Panc1 (cell line): ENCODE data around the gene SETD2. TPM values are rescaled to one million over a fixed set of nuclear protein-coding genes. Genes with fewer than 3 reads are reported as not detected.

Experiments used
- ATAC-seq: fragments of 200-7000 bp; cut with Tn5 transposase; 2 replicates; pipeline ENCODE4 v1.9.1; 2020; ENCODE audit warnings: mild to moderate bottlenecking, moderate library complexity
- BruUV-seq: library from RNA; stranded (reverse); fragments of 400-500 nt; replicated peaks from 2 replicates; lab custom pipeline; 2021; lab: Mats Ljungman, UMichigan
- CTCF ChIA-PET: fragments of 300-600 bp; sonication (Branson Sonifier 250); formaldehyde crosslinking; loops from one replicate; lab custom pipeline; 2022; ENCODE audit warnings: antibody characterized with exemption; lab: Charles Lee
- POLR2A ChIA-PET: fragments of 300-600 bp; sonication (Branson Sonifier 250); formaldehyde crosslinking; loops from one replicate; lab custom pipeline; 2022; ENCODE audit warnings: antibody characterized with exemption; lab: Charles Lee
- DNase-seq: peaks from one replicate; pipeline ENCODE4 v3.0.0-alpha.2; 2010; ENCODE audit warnings: low read depth, low spot score
- H3K27ac ChIP-seq: 2 replicates; pipeline ENCODE4 v1.5.1; 2011; ENCODE audit warnings: mild to moderate bottlenecking, low read length, inconsistent platforms
- H3K27me3 ChIP-seq: fragments of 200-500 bp; sonication (Bioruptor generic); 2 replicates; pipeline ENCODE4 v1.6.0; 2014; ENCODE audit warnings: low read length, inconsistent platforms; ENCODE audit not compliant: control insufficient read depth, insufficient read depth
- H3K36me3 ChIP-seq: fragments of 200-500 bp; sonication (Bioruptor generic); 2 replicates; pipeline ENCODE4 v1.5.1; 2014; ENCODE audit warnings: inconsistent platforms, mild to moderate bottlenecking, low read length, moderate library complexity; ENCODE audit not compliant: control insufficient read depth, insufficient read depth
- H3K4me1 ChIP-seq: 2 replicates; pipeline ENCODE4 v1.5.1; 2011; ENCODE audit warnings: inconsistent platforms, mild to moderate bottlenecking, low read length, moderate library complexity; ENCODE audit not compliant: control insufficient read depth, insufficient read depth
- H3K4me3 ChIP-seq, 2 experiments: 2 replicates each; pipeline ENCODE4 v1.5.1; 2011 to 2012; ENCODE audit warnings: low read depth in 2 of 2, low read length in 2 of 2, mild to moderate bottlenecking in 2 of 2, inconsistent platforms in 1 of 2, moderate library complexity in 1 of 2
- H3K9me3 ChIP-seq: fragments of 200-500 bp; sonication (Bioruptor generic); 2 replicates; pipeline ENCODE4 v1.5.1; 2014; ENCODE audit warnings: low read depth, mild to moderate bottlenecking, inconsistent platforms, low read length, moderate library complexity; ENCODE audit not compliant: control insufficient read depth, insufficient read depth
- POLR2AphosphoS5 ChIP-seq: IDR thresholded peaks from 2 replicates; pipeline ENCODE4 v1.6.1; 2012; ENCODE audit warnings: mild to moderate bottlenecking, low read depth, low read length, moderate library complexity
- SIN3A ChIP-seq: IDR thresholded peaks from 2 replicates; pipeline ENCODE4 v1.6.1; 2012; ENCODE audit warnings: low read depth, mild to moderate bottlenecking, low read length, moderate library complexity, borderline replicate concordance; ENCODE audit not compliant: insufficient read depth
- TCF7L2 ChIP-seq: IDR thresholded peaks from 2 replicates; pipeline ENCODE4 v1.6.1; 2011; ENCODE audit warnings: mild to moderate bottlenecking, low read depth, low read length, inconsistent platforms
- in situ Hi-C: cut with HindIII; loops from 2 replicates; pipeline ENCODE4 v1.10.0; 2016; ENCODE audit warnings: low sequenced_read_pairs, low pct_unique_long_range_greater_than_20kb
- intact Hi-C: fragments of 100-400 bp; cut with micrococcal nuclease; formaldehyde crosslinking; loops from one replicate; pipeline ENCODE4 v1.10.0; 2022; ENCODE audit not compliant: unreplicated experiment
- total RNA-seq: library from RNA; stranded (reverse); gene quantifications from one replicate; pipeline ENCODE4 v1.2.1, GENCODE V29; 2021; ENCODE audit not compliant: unreplicated experiment
- TF ChIP-seq, protein P1 (sequence below): fragments of 450-650 bp; IDR thresholded peaks from 2 replicates; pipeline ENCODE4 v1.5.1; 2017; ENCODE audit warnings: mild to moderate bottlenecking
- TF ChIP-seq, protein P2 (sequence below), 2 experiments: IDR thresholded peaks; 2 replicates each; pipeline ENCODE4 v1.6.1; 2011 to 2012; ENCODE audit warnings: low read depth in 2 of 2, control low read depth in 1 of 2, low read length in 1 of 2, mild to moderate bottlenecking in 1 of 2, moderate library complexity in 1 of 2; ENCODE audit not compliant: insufficient read depth in 1 of 2

SETD2 gene
- total RNA-seq, 1 experiment from 2014 or later: 32.6 TPM

DNA sequence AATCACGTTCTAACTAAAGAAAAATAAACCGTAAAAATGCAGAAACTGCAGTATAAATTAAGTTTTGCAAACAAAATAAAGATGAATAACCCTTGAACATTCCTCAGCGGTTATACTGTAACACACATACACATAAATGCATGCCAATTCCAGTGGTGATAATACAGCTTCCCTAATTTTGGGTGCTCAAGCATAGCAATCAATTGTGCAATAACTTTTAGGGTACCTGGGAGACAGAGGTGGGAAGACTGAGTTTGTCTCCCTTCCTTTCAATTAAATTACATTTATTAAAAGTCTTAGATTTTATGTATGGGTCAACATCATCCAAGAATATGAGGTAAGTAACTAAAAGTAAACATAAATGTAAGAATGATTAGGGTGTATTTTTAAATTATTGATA, 71.8 kb downstream of the SETD2 start:
- DNase-seq (no peak), ATAC-seq (no peak)
- in situ Hi-C loops (no loop called here), intact Hi-C loops (no loop called here)
- no peaks in the 10 kb centered on the region for H3K27me3 ChIP-seq
- BruUV-seq: no TSS peak
- no peaks in the 10 kb centered on the region for H3K9me3 ChIP-seq
- H3K36me3 ChIP-seq: peaks cover 11% of the 10 kb centered on the region; the same call in 1 of the 2 replicates
- POLR2A ChIA-PET: no interaction called here
- no peak overlapping the region for H3K27ac ChIP-seq
- no peak overlapping the region for H3K4me3 ChIP-seq
- TF ChIP-seq SIN3A: no peak
- TF ChIP-seq TCF7L2: no peak
- TF ChIP-seq, protein P1, sequence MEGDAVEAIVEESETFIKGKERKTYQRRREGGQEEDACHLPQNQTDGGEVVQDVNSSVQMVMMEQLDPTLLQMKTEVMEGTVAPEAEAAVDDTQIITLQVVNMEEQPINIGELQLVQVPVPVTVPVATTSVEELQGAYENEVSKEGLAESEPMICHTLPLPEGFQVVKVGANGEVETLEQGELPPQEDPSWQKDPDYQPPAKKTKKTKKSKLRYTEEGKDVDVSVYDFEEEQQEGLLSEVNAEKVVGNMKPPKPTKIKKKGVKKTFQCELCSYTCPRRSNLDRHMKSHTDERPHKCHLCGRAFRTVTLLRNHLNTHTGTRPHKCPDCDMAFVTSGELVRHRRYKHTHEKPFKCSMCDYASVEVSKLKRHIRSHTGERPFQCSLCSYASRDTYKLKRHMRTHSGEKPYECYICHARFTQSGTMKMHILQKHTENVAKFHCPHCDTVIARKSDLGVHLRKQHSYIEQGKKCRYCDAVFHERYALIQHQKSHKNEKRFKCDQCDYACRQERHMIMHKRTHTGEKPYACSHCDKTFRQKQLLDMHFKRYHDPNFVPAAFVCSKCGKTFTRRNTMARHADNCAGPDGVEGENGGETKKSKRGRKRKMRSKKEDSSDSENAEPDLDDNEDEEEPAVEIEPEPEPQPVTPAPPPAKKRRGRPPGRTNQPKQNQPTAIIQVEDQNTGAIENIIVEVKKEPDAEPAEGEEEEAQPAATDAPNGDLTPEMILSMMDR: no peak
- TF ChIP-seq POLR2AphosphoS5: no peak
- TF ChIP-seq, protein P2, sequence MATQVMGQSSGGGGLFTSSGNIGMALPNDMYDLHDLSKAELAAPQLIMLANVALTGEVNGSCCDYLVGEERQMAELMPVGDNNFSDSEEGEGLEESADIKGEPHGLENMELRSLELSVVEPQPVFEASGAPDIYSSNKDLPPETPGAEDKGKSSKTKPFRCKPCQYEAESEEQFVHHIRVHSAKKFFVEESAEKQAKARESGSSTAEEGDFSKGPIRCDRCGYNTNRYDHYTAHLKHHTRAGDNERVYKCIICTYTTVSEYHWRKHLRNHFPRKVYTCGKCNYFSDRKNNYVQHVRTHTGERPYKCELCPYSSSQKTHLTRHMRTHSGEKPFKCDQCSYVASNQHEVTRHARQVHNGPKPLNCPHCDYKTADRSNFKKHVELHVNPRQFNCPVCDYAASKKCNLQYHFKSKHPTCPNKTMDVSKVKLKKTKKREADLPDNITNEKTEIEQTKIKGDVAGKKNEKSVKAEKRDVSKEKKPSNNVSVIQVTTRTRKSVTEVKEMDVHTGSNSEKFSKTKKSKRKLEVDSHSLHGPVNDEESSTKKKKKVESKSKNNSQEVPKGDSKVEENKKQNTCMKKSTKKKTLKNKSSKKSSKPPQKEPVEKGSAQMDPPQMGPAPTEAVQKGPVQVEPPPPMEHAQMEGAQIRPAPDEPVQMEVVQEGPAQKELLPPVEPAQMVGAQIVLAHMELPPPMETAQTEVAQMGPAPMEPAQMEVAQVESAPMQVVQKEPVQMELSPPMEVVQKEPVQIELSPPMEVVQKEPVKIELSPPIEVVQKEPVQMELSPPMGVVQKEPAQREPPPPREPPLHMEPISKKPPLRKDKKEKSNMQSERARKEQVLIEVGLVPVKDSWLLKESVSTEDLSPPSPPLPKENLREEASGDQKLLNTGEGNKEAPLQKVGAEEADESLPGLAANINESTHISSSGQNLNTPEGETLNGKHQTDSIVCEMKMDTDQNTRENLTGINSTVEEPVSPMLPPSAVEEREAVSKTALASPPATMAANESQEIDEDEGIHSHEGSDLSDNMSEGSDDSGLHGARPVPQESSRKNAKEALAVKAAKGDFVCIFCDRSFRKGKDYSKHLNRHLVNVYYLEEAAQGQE (IDR thresholded peaks at IDR 0.05; ENCODE audit: insufficient read depth in 1 of 2, low read depth in 2 of 2, low read length in 1 of 2): no peak
- CTCF ChIA-PET: no interaction called here
- no peaks in the 10 kb centered on the region for H3K4me1 ChIP-seq

DNA sequence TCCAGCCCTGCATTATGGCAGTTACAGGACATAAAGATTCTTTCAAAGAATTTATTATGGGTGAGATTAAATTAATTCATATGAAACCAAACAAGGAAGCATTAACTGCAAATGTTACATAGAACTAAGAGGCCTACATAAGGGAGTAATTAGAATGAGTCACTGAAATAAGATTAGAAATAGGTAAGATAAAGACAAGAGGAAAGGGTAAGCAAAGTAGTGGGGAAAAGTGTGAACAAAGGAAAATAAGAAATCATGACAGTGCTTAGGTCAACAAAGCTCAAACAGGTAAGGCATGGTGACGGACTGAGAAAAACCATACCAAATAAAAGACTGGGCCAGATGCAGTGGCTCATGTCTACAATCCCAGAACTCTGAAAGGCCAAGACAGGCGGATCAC, 74.3 kb downstream of the SETD2 start:
- in situ Hi-C loops: no loop called here
- H3K4me1 ChIP-seq: no peaks in the 10 kb centered on the region
- ChIA-PET CTCF (no interaction called here), POLR2A (no interaction called here)
- peaks cover 8% of the 10 kb centered on the region; the same call in 1 of the 2 replicates for H3K36me3 ChIP-seq
- no peak for ATAC-seq
- H3K27me3 ChIP-seq: no peaks in the 10 kb centered on the region
- no peak overlapping the region for H3K4me3 ChIP-seq
- TF ChIP-seq, protein P2 (IDR thresholded peaks at IDR 0.05; ENCODE audit: insufficient read depth in 1 of 2, low read depth in 2 of 2, low read length in 1 of 2): no peak
- no peak for TF ChIP-seq POLR2AphosphoS5
- TF ChIP-seq TCF7L2: no peak
- TF ChIP-seq, protein P1: no peak
- no peak for TF ChIP-seq SIN3A
- intact Hi-C loops: no loop called here
- BruUV-seq: no TSS peak
- DNase-seq: no peak
- no peaks in the 10 kb centered on the region for H3K9me3 ChIP-seq
- no peak overlapping the region for H3K27ac ChIP-seq
